Liver (tissue), 9 donors: ENCODE results near the gene APOBEC3G. TPM values are rescaled to one million over a fixed set of nuclear protein-coding genes. Genes with fewer than 3 reads are reported as not detected.

Source experiments
- DNase-seq: peaks from one replicate; pipeline ENCODE4 v3.0.0-alpha.2; 2017; ENCODE audit warnings: low spot score
- H3K27ac ChIP-seq, 2 donors: one replicate each; pipeline ENCODE4 v1.7.0; 2013; ENCODE audit warnings: inconsistent platforms in 2 of 2, low read length in 2 of 2, control low read depth in 1 of 2, low read depth in 1 of 2, mild to moderate bottlenecking in 1 of 2
- H3K27me3 ChIP-seq, 4 donors: one replicate each; pipeline versions ENCODE4 v1.6.1 to v1.7.0; 2013; ENCODE audit warnings: low read length in 3 of 4, inconsistent platforms in 1 of 4, mild to moderate bottlenecking in 1 of 4, moderate library complexity in 1 of 4; ENCODE audit not compliant: control insufficient read depth in 4 of 4, insufficient read depth in 4 of 4
- H3K36me3 ChIP-seq, 4 donors: one replicate each; pipeline versions ENCODE4 v1.6.1 to v1.7.0; 2013; ENCODE audit warnings: low read length in 3 of 4, mild to moderate bottlenecking in 3 of 4, low read depth in 1 of 4, moderate library complexity in 1 of 4; ENCODE audit not compliant: control insufficient read depth in 4 of 4, insufficient read depth in 3 of 4
- H3K4me1 ChIP-seq, 4 donors: one replicate each; pipeline versions ENCODE4 v1.6.1 to v1.7.0; 2013; ENCODE audit warnings: low read length in 3 of 4, mild to moderate bottlenecking in 3 of 4, moderate library complexity in 1 of 4; ENCODE audit not compliant: control insufficient read depth in 4 of 4, insufficient read depth in 4 of 4
- H3K4me3 ChIP-seq, 3 donors: one replicate each; pipeline versions ENCODE4 v1.6.1 to v1.7.0; 2013; ENCODE audit warnings: low read length in 3 of 3, control low read depth in 1 of 3, low read depth in 1 of 3, mild to moderate bottlenecking in 1 of 3
- H3K9ac ChIP-seq, 2 donors: one replicate each; pipeline ENCODE4 v1.7.0; 2013; ENCODE audit warnings: low read length in 2 of 2, mild to moderate bottlenecking in 2 of 2, moderate library complexity in 2 of 2, control low read depth in 1 of 2, low read depth in 1 of 2
- H3K9me3 ChIP-seq, 4 donors: one replicate each; pipeline versions ENCODE4 v1.6.1 to v1.7.0; 2013; ENCODE audit warnings: low read length in 3 of 4; ENCODE audit not compliant: control insufficient read depth in 4 of 4
- ATF3 ChIP-seq: IDR thresholded peaks from 2 replicates; pipeline ENCODE4 v1.6.1; 2016; ENCODE audit warnings: antibody characterized with exemption
- CTCF ChIP-seq: fragments of 150-350 bp; IDR thresholded peaks from 2 replicates; pipeline ENCODE4 v1.5.1; 2017; ENCODE audit warnings: improper control_type of control experiment, low read depth, low read length; ENCODE audit not compliant: missing input control
- EGR1 ChIP-seq, 2 donors: IDR thresholded peaks; 2 replicates each; pipeline ENCODE4 v1.6.1; 2016 to 2018; ENCODE audit warnings: antibody characterized with exemption in 2 of 2, low read depth in 2 of 2
- FOXA2 ChIP-seq: IDR thresholded peaks from 2 replicates; pipeline ENCODE4 v1.6.1; 2016; ENCODE audit warnings: antibody characterized with exemption
- HNF4A ChIP-seq, 2 donors: conservative IDR thresholded peaks; 2 replicates each; pipeline ENCODE4 v1.6.1; 2016; ENCODE audit warnings: antibody characterized with exemption in 2 of 2, mild to moderate bottlenecking in 2 of 2
- HNF4G ChIP-seq: IDR thresholded peaks from 2 replicates; pipeline ENCODE4 v1.6.1; 2016; ENCODE audit warnings: antibody characterized with exemption
- JUND ChIP-seq, 2 donors: IDR thresholded peaks; 2 replicates each; pipeline ENCODE4 v1.6.1; 2016; ENCODE audit warnings: antibody characterized with exemption in 2 of 2
- NR2F2 ChIP-seq: IDR thresholded peaks from 2 replicates; pipeline ENCODE4 v1.6.1; 2016; ENCODE audit warnings: antibody characterized with exemption
- RAD21 ChIP-seq, 2 donors: IDR thresholded peaks; 2 replicates each; pipeline ENCODE4 v1.6.1; 2016; ENCODE audit warnings: antibody characterized with exemption in 2 of 2, mild to moderate bottlenecking in 2 of 2
- REST ChIP-seq: IDR thresholded peaks from 2 replicates; pipeline ENCODE4 v1.6.1; 2016; ENCODE audit warnings: antibody characterized with exemption, mild to moderate bottlenecking
- RXRA ChIP-seq, 2 donors: IDR thresholded peaks; 2 replicates each; pipeline ENCODE4 v1.6.1; 2017 to 2018; ENCODE audit warnings: antibody characterized with exemption in 2 of 2, mild to moderate bottlenecking in 1 of 2
- SP1 ChIP-seq: IDR thresholded peaks from 2 replicates; pipeline ENCODE4 v1.6.1; 2018; ENCODE audit warnings: antibody characterized with exemption, mild to moderate bottlenecking
- TAF1 ChIP-seq: conservative IDR thresholded peaks from 2 replicates; pipeline ENCODE4 v1.6.1; 2016; ENCODE audit warnings: antibody characterized with exemption, mild to moderate bottlenecking
- YY1 ChIP-seq: IDR thresholded peaks from 2 replicates; pipeline ENCODE4 v1.6.1; 2016; ENCODE audit warnings: antibody characterized with exemption, mild to moderate bottlenecking
- ZBTB33 ChIP-seq: IDR thresholded peaks from 2 replicates; pipeline ENCODE4 v1.6.1; 2016; ENCODE audit warnings: antibody characterized with exemption
- WGBS: extraction: QIAGEN DNeasy Blood & Tissue Kit; methylation state at CpG from one replicate; pipeline ENCODE4 v1.1.7; 2013; 5-methylcytosine and 5-hydroxymethylcytosine counted together
- polyA plus RNA-seq, 2 donors: library from polyadenylated mRNA; stranded (reverse) in 1 of 2; unstranded in 1 of 2; fragments of 200-250 nt in 1 of 2; fragments of >200 nt in 1 of 2; fragmentation: Nextera tagmentation in 1 of 2; extraction: Ambion mirVana in 1 of 2; gene quantifications; one replicate each; pipeline versions ENCODE4 v1.2.1 to v1.2.3, GENCODE V29; 2013 to 2015
- total RNA-seq, 2 donors: library from RNA; depleted of rRNA; stranded (reverse); fragments of >200 nt; gene quantifications; one replicate each; pipeline ENCODE4 v1.2.3, GENCODE V29; 2014
- donor health status: healthy.
- donor health status: healthy.
- donor health status: healthy.
- donor health status: healthy.
- donor health status: healthy.

The APOBEC3G gene
- total and polyA plus RNA-seq, 4 donors = 1.9 to 9.2 (median 2.9) TPM

- WGBS = 84% methylated on average over 8 of the region's 8 CpGs
- Histone ChIP-seq H3K9me3 (no peaks in the 10 kb centered on the region), H3K4me1 (peaks cover 0 to 2% (median 0%) of the 10 kb centered on the region in 4 donors), H3K36me3 (no peaks in the 10 kb centered on the region), H3K9ac (no peak overlapping the region), H3K4me3 (no peak overlapping the region), H3K27me3 (no peaks in the 10 kb centered on the region), H3K27ac (no peak overlapping the region)
- TF ChIP-seq REST = no peak
- no peak for TF ChIP-seq FOXA2
- TF ChIP-seq NR2F2 = no peak
- no peak for TF ChIP-seq JUND (IDR thresholded peaks at IDR 0.05)
- TF ChIP-seq RXRA (IDR thresholded peaks at IDR 0.05) = no peak
- no peak for TF ChIP-seq HNF4G
- no peak for TF ChIP-seq EGR1 (IDR thresholded peaks at IDR 0.05; ENCODE audit: low read depth in 2 of 2)
- TF ChIP-seq CTCF = no peak
- TF ChIP-seq TAF1 = no peak
- TF ChIP-seq ZBTB33 = no peak
- TF ChIP-seq RAD21 (IDR thresholded peaks at IDR 0.05) = no peak
- TF ChIP-seq ATF3 = no peak
- no peak for TF ChIP-seq YY1
- TF ChIP-seq SP1 = no peak
- TF ChIP-seq HNF4A (conservative IDR thresholded peaks at IDR 0.05) = no peak
- no peak for DNase-seq
These were observed 4.5 kb downstream of the APOBEC3G start for GRCh38 chr22:39081598-39081997.
